GM04504 (cell line): Measurements from ENCODE around the gene ANKHD1.

Experiments
- DNase-seq: peaks from one replicate; pipeline ENCODE4 v3.0.0-alpha.2; 2012; ENCODE audit warnings: low read depth

The ANKHD1 gene

GRCh38 chr5:140546851-140547507 lies 145.3 kb downstream of the ANKHD1 start:
- DNase-seq = no peak

DNA sequence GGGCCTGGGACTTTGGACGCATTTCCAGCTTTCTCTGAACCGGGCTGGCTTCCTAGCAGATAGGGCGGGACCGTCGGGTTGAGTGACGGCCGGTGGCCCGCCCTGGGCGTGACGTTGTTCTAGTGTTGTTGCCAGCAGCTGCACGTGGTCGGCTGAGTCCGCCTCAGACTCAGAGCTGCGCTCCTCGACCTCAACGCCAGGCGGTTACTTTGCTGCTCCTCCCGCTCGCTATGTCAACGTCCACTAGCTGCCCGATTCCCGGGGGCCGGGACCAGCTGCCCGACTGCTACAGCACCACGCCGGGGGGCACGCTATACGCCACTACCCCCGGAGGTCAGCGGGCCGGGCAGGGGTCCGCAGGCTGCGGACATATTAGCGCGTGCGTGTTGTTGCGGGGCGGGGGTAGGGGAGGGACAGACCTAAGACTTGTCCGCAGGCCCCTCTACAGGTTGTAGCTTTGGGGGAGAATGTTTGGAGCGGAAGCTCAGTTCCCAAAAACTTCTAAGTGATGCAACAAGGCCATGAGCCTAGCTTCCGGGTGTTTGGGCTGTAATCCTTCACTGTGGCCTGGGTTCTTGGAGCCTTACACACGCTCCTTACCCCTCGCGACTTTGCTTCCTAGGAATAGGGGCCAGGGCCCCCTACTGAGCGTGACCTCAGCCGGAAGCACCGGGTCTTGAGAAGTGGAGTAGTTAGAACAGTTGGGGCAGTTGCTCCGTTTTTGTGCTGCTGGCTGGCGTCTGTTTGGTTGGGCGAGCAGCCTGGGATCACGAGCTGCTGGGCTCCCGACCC lies 146.1 kb downstream of the ANKHD1 start, which contains the start of gene EIF4EBP3:
Gene EIF4EBP3, plus strand, starts transcription at position 155 of the 792 bp plus-strand sequence. Its CDS starts 76 bp downstream, at position 231.
- DNase-seq = peak; percentile 92

DNA sequence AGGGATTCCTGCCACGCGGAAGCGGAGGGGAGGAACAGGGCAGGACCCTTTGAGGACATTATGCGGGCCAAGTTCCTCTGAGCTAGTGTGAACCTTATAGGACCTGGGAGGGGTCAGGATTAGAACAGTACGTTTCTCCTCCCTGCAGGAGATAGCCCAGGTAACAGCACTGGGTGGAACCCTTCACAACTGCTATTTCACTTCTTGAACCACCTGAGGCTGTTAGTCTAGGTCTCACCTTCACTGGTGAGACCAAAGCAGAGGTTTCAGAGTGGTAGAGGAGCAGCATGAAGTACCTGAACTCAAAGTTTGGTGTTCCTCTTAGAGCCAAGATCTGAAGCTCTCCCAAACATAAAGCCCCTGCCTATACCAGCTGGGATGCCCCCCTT lies 146.7 kb downstream of the ANKHD1 start:
- no peak for DNase-seq

DNA sequence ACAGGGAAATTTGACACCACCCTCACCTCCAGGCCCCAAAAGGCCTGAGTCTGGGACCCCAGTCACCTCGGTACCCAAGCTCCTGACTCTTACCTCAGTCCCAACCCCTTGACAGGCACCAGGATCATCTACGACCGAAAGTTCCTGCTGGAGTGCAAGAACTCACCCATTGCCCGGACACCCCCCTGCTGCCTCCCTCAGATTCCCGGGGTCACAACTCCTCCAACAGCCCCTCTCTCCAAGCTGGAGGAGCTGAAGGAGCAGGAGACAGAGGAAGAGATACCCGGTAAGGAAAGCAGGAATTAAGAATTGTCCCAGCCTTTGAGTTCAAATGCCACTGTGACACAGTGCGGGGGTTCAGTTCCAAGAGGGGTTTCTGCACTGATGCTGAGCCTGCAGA lies 147.2 kb downstream of the ANKHD1 start:
- no peak for DNase-seq

- DNase-seq = no peak
Measured at GRCh38 chr5:140549237-140550144, 147.9 kb downstream of the ANKHD1 start.

- no peak for DNase-seq
Measured at GRCh38 chr5:140550147-140551079, 148.8 kb downstream of the ANKHD1 start.

DNA sequence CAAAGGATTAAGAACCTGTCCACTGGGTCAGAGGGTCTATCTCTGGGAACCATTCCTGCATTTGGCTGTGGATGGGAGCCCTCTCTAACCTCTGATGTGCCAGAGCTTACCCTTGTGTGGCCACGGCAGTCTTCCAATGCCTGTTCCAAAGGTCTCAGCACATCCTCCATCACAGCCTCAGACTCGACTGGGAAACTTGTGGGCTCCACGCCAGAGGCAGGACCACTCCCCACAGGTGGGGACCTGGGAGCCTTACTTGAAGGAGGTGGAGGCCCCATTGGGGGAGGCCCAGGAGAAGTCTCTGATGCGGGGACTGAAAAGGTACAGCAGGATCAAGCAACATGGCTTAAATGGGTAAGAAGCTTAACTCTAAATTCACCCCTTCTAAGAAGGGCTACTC lies 150.2 kb downstream of the ANKHD1 start:
- no peak for DNase-seq

GRCh38 chr5:140553657-140554056 lies 152.0 kb downstream of the ANKHD1 start:
- DNase-seq = no peak

DNA sequence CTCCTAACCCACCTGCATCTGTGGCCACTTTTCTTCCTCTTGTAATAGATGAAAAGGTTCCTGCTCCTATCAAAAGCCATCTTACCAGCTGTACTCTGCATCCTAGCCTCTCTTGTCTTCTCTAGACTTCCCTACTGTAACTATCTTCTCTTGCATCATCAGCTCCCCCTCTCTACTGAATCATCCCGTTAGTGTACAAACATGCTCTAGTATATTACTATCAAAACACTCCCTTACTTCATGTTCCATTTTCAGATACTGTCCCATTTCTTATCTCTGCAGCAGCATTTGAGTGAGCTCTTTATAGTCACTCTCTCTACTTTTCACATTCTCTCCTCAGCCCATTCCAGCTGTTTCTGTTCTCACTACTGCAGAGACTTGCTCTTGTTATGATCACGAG lies 152.8 kb downstream of the ANKHD1 start:
- no peak for DNase-seq

DNA sequence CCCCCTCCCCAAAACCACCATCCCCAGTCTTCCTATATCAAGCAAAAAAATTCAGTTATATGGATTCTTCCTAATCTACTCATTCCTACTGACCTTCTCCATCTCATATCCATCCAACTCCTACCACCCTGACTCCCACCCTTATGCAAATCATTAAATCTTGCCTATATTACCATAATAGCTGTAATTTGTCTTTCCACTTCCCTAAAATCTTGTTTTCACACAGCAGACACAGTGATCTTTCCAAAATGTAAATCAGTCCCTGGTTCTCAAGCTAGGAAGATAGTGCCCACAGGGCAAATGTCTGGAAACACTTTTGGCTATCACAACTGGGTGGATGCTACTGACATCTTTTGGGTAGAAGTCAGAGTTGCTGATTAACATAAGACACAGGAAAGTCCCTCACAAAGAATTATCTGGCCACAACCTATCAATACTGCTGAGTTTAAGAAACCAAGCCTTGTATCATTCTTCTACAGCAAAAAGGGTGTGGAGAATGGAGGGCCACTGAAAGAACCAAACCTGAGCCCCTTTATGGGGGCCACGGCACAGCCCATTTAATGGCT lies 154.2 kb downstream of the ANKHD1 start:
- no peak for DNase-seq

GRCh38 chr5:140556438-140556837 lies 154.8 kb downstream of the ANKHD1 start:
- no peak for DNase-seq

GRCh38 chr5:140557136-140557805 lies 155.6 kb downstream of the ANKHD1 start, which contains the start of gene SRA1:
Gene SRA1 (minus strand): TSS chr5:140557473. CDS start chr5:140557452, 21 bp downstream.
- peak; percentile 79 for DNase-seq

GRCh38 chr5:140557965-140558364 lies 156.3 kb downstream of the ANKHD1 start:
- no peak for DNase-seq

GRCh38 chr5:140558542-140558941 lies 156.9 kb downstream of the ANKHD1 start:
- no peak for DNase-seq

- no peak for DNase-seq
Measured at GRCh38 chr5:140560227-140560626, 158.6 kb downstream of the ANKHD1 start.

DNA sequence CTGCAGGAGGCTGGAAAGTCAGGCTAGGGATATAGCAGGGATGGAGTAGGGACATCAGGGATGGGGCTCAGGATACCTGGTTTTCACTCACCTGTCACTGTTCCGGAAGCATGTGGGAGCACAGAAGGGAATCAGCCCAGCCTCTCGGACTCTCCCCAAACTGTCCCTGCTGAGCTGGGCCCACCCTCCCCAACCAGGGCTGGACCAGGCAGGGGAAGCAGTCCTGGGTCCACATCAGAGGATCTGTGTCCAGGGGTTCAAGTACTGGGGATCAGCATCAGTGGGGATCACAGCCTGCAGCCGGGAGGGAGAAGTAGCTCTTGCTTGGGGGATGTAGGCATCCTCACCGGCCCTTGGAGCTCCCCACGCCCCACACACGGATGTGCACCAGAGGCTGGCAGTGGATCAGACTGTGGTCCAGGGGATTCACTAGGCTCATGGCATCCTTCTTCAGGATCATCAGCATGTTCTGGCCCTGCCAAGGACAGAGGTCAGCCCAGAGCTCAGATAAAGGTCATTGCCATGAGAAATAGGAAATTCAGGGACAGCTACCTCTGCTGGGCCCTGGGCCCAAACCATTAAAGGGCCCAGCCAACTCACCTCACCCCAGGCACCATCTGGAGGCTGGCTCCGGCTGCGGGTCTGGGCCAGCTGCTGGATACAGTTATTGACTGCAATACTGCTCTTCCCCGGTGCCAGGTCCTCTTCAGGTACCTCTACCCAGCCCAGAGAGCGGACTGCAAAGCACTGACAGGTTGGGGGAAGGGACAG lies 160.3 kb downstream of the ANKHD1 start:
- DNase-seq = no peak

GRCh38 chr5:140563596-140563995 lies 162.0 kb downstream of the ANKHD1 start:
- no peak for DNase-seq

GRCh38 chr5:140564196-140565023 lies 162.8 kb downstream of the ANKHD1 start, which contains the start of the genes APBB3 and SLC35A4:
Gene APBB3 (minus strand): TSS chr5:140564598. CDS start chr5:140564245, 353 bp downstream.
Gene SLC35A4 (plus strand): TSS chr5:140564828. CDS start chr5:140567170, 2,342 bp downstream.
- DNase-seq = peak; percentile 99
